H1 (cell line): ENCODE data around the gene RALY. TPM values are rescaled to one million over a fixed set of nuclear protein-coding genes. Genes with fewer than 3 reads are reported as not detected.

Experiments used
- CHD7 ChIP-seq: fragments of 300-600 bp; sonication (generic); IDR thresholded peaks from 2 replicates; pipeline ENCODE4 v1.7.1; 2012; ENCODE audit warnings: low read length, moderate library complexity, mild to moderate bottlenecking, inconsistent platforms; ENCODE audit not compliant: insufficient replicate concordance
- MAFK ChIP-seq: IDR thresholded peaks from 2 replicates; pipeline ENCODE4 v1.6.1; 2012; ENCODE audit warnings: low read depth, mild to moderate bottlenecking, improper control_type of control experiment, low read length
- RBBP5 ChIP-seq: IDR thresholded peaks from 2 replicates; pipeline ENCODE4 v1.7.1; 2012; ENCODE audit warnings: low read depth, mild to moderate bottlenecking, inconsistent platforms, low read length, moderate library complexity, borderline replicate concordance
- TCF12 ChIP-seq: IDR thresholded peaks from 2 replicates; pipeline ENCODE4 v1.6.1; 2011; ENCODE audit warnings: low read depth, mild to moderate bottlenecking, low read length
- TEAD4 ChIP-seq: IDR thresholded peaks from 2 replicates; pipeline ENCODE4 v1.6.1; 2012; ENCODE audit warnings: low read depth, low read length, inconsistent platforms, mixed read lengths
- polyA plus RNA-seq, 7 experiments: library from polyadenylated mRNA; depleted of rRNA in 3 of 7; stranded (reverse) in 5 of 7; unstranded in 2 of 7; fragments of >200 nt in 5 of 7; fragments of 200-250 nt in 2 of 7; gene quantifications; 1 replicate in 5 of 7; 2 replicates in 1 of 7; 4 replicates in 1 of 7; pipeline versions ENCODE4 v1.2.1 to v1.2.3, GENCODE V29; 2011 to 2013; ENCODE audit warnings: missing spikeins in 2 of 7, mixed read lengths in 2 of 7
- total RNA-seq: library from RNA; stranded (reverse); fragmentation: NEBNext Ultra II Directional; extraction: Animal tissue kit (Norgen Biotek cat#: 25700); gene quantifications from 2 replicates; pipeline ENCODE4 v1.2.1, GENCODE V29; 2021

The RALY gene
- total and polyA plus RNA-seq, 2 of the 8 experiments (the other 6 are each of a cell fraction or from before 2014, with no cell fraction given) = 133 to 148 TPM

- no peak for TF ChIP-seq CHD7
- TF ChIP-seq TCF12 = no peak
- TF ChIP-seq MAFK = no peak
- TF ChIP-seq TEAD4 = no peak
- TF ChIP-seq RBBP5 = no peak
These were observed 22.0 kb downstream of the RALY start (continued) for GRCh38 chr20:34015401-34016335.
